ENCODE data around the gene MYH3.

MYH3 gene

GRCh38 chr17:10631048-10631700, 25.9 kb downstream of the MYH3 start:
- TF ChIP-seq GATA3 (IDR thresholded peaks at IDR 0.05; ENCODE audit: low read depth, low read length) (no peak), GATA2 (IDR thresholded peaks at IDR 0.05; ENCODE audit: low read depth, low read length) (no peak)

GRCh38 chr17:10629706-10630105, 27.4 kb downstream of the MYH3 start:
- TF ChIP-seq GATA2 (IDR thresholded peaks at IDR 0.05; ENCODE audit: low read depth, low read length), result no peak
- TF ChIP-seq GATA3 (IDR thresholded peaks at IDR 0.05; ENCODE audit: low read depth, low read length), result no peak

GRCh38 chr17:10628756-10629155, 28.4 kb downstream of the MYH3 start:
- TF ChIP-seq GATA2 (IDR thresholded peaks at IDR 0.05; ENCODE audit: low read depth, low read length) (no peak), GATA3 (IDR thresholded peaks at IDR 0.05; ENCODE audit: low read depth, low read length) (no peak)

- TF ChIP-seq GATA2 (IDR thresholded peaks at IDR 0.05; ENCODE audit: low read depth, low read length), result no peak
- TF ChIP-seq GATA3 (IDR thresholded peaks at IDR 0.05; ENCODE audit: low read depth, low read length), result no peak
These were observed 30.7 kb downstream of the MYH3 start for GRCh38 chr17:10626390-10626789.

GRCh38 chr17:10624969-10625368, 32.1 kb downstream of the MYH3 start:
- TF ChIP-seq GATA2 (IDR thresholded peaks at IDR 0.05; ENCODE audit: low read depth, low read length) (no peak), GATA3 (IDR thresholded peaks at IDR 0.05; ENCODE audit: low read depth, low read length) (no peak)

- TF ChIP-seq GATA2 (IDR thresholded peaks at IDR 0.05; ENCODE audit: low read depth, low read length) (no peak), GATA3 (IDR thresholded peaks at IDR 0.05; ENCODE audit: low read depth, low read length) (no peak)
These were observed 33.3 kb downstream of the MYH3 start for GRCh38 chr17:10623737-10624338.

- no peak for TF ChIP-seq GATA3 (IDR thresholded peaks at IDR 0.05; ENCODE audit: low read depth, low read length)
- no peak for TF ChIP-seq GATA2 (IDR thresholded peaks at IDR 0.05; ENCODE audit: low read depth, low read length)
These were observed 34.3 kb downstream of the MYH3 start for GRCh38 chr17:10622617-10623485.

GRCh38 chr17:10621397-10621796, 35.7 kb downstream of the MYH3 start:
- TF ChIP-seq GATA3 (IDR thresholded peaks at IDR 0.05; ENCODE audit: low read depth, low read length) (no peak), GATA2 (IDR thresholded peaks at IDR 0.05; ENCODE audit: low read depth, low read length) (no peak)

- TF ChIP-seq GATA3 (IDR thresholded peaks at IDR 0.05; ENCODE audit: low read depth, low read length) (no peak), GATA2 (IDR thresholded peaks at IDR 0.05; ENCODE audit: low read depth, low read length) (no peak)
These were observed 36.3 kb downstream of the MYH3 start for GRCh38 chr17:10620823-10621222.

GRCh38 chr17:10618202-10618635, 38.9 kb downstream of the MYH3 start:
- TF ChIP-seq GATA2 (IDR thresholded peaks at IDR 0.05; ENCODE audit: low read depth, low read length), result no peak
- TF ChIP-seq GATA3 (IDR thresholded peaks at IDR 0.05; ENCODE audit: low read depth, low read length), result no peak

- no peak for TF ChIP-seq GATA2 (IDR thresholded peaks at IDR 0.05; ENCODE audit: low read depth, low read length)
- no peak for TF ChIP-seq GATA3 (IDR thresholded peaks at IDR 0.05; ENCODE audit: low read depth, low read length)
These were observed 40.0 kb downstream of the MYH3 start for GRCh38 chr17:10617120-10617505.

- TF ChIP-seq GATA3 (IDR thresholded peaks at IDR 0.05; ENCODE audit: low read depth, low read length) (no peak), GATA2 (IDR thresholded peaks at IDR 0.05; ENCODE audit: low read depth, low read length) (no peak)
These were observed 40.5 kb downstream of the MYH3 start for GRCh38 chr17:10616502-10617119.

- TF ChIP-seq GATA2 (IDR thresholded peaks at IDR 0.05; ENCODE audit: low read depth, low read length) (no peak), GATA3 (IDR thresholded peaks at IDR 0.05; ENCODE audit: low read depth, low read length) (no peak)
These were observed 42.5 kb downstream of the MYH3 start for GRCh38 chr17:10614536-10615155.

Measured in SH-SY5Y (cell line).